Nephron (organoid): Measurements from ENCODE around the gene CLDN18.
A peak's percentile ranks its signal among the peaks of the same experiment; 100 is the strongest.

ENCODE experiments used
- H3K27ac Mint-ChIP-seq, 3 experiments: 2 replicates each; pipeline ENCODE4 v1.8.0; 2020; ENCODE audit warnings: mixed read lengths in 3 of 3, mild to moderate bottlenecking in 2 of 3, moderate library complexity in 1 of 3
- H3K27me3 Mint-ChIP-seq: 2 replicates; pipeline ENCODE4 v1.8.0; 2021; ENCODE audit warnings: low read depth, mild to moderate bottlenecking, moderate library complexity, mixed read lengths
- H3K36me3 Mint-ChIP-seq: 2 replicates; pipeline ENCODE4 v1.8.0; 2020; ENCODE audit warnings: low read depth, mixed read lengths
- H3K4me1 Mint-ChIP-seq: 2 replicates; pipeline ENCODE4 v1.8.0; 2020; ENCODE audit warnings: mixed read lengths
- H3K4me3 Mint-ChIP-seq, 3 experiments: 2 replicates each; pipeline ENCODE4 v1.8.0; 2020; ENCODE audit warnings: mild to moderate bottlenecking in 3 of 3, mixed read lengths in 3 of 3, moderate library complexity in 2 of 3
- H3K9me3 Mint-ChIP-seq: 2 replicates; pipeline ENCODE4 v1.8.0; 2020; ENCODE audit warnings: mixed read lengths
- CTCF ChIP-seq, 3 experiments: fragments of 200-600 bp; sonication (generic); IDR thresholded peaks; one replicate each; pipeline ENCODE4 v1.5.0; 2021; ENCODE audit warnings: antibody characterized with exemption in 3 of 3; ENCODE audit not compliant: unreplicated experiment in 3 of 3

CLDN18 gene

GRCh38 chr3:138047596-138048158, 37.7 kb downstream of the CLDN18 start:
- TF ChIP-seq CTCF (IDR thresholded peaks at IDR 0.05; ENCODE audit: unreplicated experiment in 3 of 3), result no peak
- no peaks in the 10 kb centered on the region for H3K27me3 Mint-ChIP-seq

GRCh38 chr3:138049157-138049919, 39.4 kb downstream of the CLDN18 start:
- Mint-ChIP-seq H3K4me3 (no peak overlapping the region), H3K27ac (no peak overlapping the region), H3K4me1 (no peaks in the 10 kb centered on the region), H3K27me3 (no peaks in the 10 kb centered on the region), H3K9me3 (no peaks in the 10 kb centered on the region), H3K36me3 (peaks cover 12% of the 10 kb centered on the region)
- no peak for TF ChIP-seq CTCF (IDR thresholded peaks at IDR 0.05; ENCODE audit: unreplicated experiment in 3 of 3)

More at GRCh38 chr3:138047596-138048158, 37.7 kb downstream of the CLDN18 start:
- Mint-ChIP-seq H3K27ac (no peak overlapping the region), H3K4me1 (no peaks in the 10 kb centered on the region), H3K9me3 (no peaks in the 10 kb centered on the region), H3K4me3 (no peak overlapping the region), H3K36me3 (peaks cover 8% of the 10 kb centered on the region)

- no peak overlapping the region for H3K4me3 Mint-ChIP-seq
- TF ChIP-seq CTCF (IDR thresholded peaks at IDR 0.05; ENCODE audit: unreplicated experiment in 3 of 3), result peak; percentile 35 to 60 (median 57)
- H3K27me3 Mint-ChIP-seq, result no peaks in the 10 kb centered on the region
- no peak overlapping the region for H3K27ac Mint-ChIP-seq
- H3K36me3 Mint-ChIP-seq, result peaks cover 12% of the 10 kb centered on the region
- no peaks in the 10 kb centered on the region for H3K4me1 Mint-ChIP-seq
- no peaks in the 10 kb centered on the region for H3K9me3 Mint-ChIP-seq
Observed at GRCh38 chr3:138051947-138052802, 42.2 kb downstream of the CLDN18 start.

GRCh38 chr3:138054057-138054456, 44.1 kb downstream of the CLDN18 start:
- Mint-ChIP-seq H3K4me3 (no peak overlapping the region), H3K9me3 (no peaks in the 10 kb centered on the region), H3K36me3 (peaks cover 12% of the 10 kb centered on the region), H3K27ac (no peak overlapping the region), H3K4me1 (no peaks in the 10 kb centered on the region), H3K27me3 (no peaks in the 10 kb centered on the region)
- TF ChIP-seq CTCF (IDR thresholded peaks at IDR 0.05; ENCODE audit: unreplicated experiment in 3 of 3), result no peak

GRCh38 chr3:138057384-138057783, 47.4 kb downstream of the CLDN18 start:
- no peaks in the 10 kb centered on the region for H3K9me3 Mint-ChIP-seq
- no peak overlapping the region for H3K27ac Mint-ChIP-seq
- H3K27me3 Mint-ChIP-seq, result no peaks in the 10 kb centered on the region
- H3K4me1 Mint-ChIP-seq, result no peaks in the 10 kb centered on the region
- peaks cover 18% of the 10 kb centered on the region for H3K36me3 Mint-ChIP-seq
- no peak overlapping the region for H3K4me3 Mint-ChIP-seq
- no peak for TF ChIP-seq CTCF (IDR thresholded peaks at IDR 0.05; ENCODE audit: unreplicated experiment in 3 of 3)
